GM10847 (cell line): ENCODE measurements around the gene UBE2E1.

Experiments used
- POLR2A ChIP-seq: IDR thresholded peaks from 2 replicates; pipeline ENCODE4 v1.6.1; 2011; ENCODE audit not compliant: insufficient read length; ENCODE audit errors: extremely low read depth

Gene UBE2E1

DNA sequence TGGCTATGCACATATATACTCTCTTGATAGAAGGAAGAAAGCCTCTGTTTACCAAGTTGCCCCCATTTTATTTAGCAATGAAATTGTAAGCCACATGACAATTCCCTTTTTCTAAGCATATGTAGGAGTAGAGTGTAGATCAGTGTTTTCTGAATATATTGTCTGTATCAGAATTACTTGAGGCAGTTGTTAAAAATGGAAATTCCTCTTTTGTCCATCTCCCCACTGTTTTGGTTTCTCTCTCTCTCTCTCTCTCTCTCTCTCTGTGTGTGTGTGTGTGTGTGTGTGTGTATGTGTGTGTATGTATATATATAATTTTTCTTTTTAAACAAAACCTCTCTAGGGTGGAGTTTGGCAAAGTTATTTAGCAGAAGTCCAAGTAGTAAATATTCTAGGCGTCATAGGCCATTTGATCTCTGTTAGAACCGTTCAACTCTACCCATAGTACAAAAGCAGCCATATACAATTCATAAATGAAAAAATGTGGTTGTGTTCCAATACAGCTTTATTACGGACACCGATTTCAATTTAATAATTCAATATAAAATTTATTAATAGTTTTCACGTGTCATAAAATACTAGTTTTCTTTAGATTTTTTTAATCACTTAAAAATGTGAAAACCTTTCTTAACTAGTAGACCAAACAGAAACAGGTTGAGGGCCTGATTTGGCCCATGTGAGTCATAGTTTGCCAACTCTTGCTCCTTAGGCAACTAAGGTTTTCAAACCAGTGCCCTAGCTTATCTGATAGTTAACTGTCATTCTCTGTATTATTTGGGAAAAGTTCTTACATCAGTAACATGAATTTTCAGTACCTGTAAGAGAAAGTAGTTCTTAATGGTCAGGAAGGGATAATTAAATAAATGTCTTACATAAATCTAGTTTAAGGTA is 39.8 kb downstream of the UBE2E1 start:
- no peak for TF ChIP-seq POLR2A

DNA sequence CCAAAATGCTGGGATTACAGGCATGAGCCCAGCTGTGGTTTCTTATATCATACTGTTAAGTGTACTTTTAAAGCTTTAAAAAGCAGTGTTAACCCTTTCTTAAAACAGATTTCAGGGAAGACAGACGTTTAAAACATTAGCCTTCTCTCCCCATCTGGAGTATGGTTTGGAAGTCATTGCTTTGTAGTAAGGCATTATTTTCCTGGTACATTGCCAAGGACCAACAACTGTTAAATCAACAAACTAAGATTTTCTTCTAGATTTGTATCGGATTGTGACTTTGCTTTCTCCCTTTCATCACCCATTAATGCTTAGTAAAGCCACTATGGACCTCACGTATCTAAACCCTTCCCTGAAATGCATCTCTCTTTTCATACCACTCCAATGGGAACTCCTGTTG is 50.5 kb downstream of the UBE2E1 start:
- TF ChIP-seq POLR2A: no peak

DNA sequence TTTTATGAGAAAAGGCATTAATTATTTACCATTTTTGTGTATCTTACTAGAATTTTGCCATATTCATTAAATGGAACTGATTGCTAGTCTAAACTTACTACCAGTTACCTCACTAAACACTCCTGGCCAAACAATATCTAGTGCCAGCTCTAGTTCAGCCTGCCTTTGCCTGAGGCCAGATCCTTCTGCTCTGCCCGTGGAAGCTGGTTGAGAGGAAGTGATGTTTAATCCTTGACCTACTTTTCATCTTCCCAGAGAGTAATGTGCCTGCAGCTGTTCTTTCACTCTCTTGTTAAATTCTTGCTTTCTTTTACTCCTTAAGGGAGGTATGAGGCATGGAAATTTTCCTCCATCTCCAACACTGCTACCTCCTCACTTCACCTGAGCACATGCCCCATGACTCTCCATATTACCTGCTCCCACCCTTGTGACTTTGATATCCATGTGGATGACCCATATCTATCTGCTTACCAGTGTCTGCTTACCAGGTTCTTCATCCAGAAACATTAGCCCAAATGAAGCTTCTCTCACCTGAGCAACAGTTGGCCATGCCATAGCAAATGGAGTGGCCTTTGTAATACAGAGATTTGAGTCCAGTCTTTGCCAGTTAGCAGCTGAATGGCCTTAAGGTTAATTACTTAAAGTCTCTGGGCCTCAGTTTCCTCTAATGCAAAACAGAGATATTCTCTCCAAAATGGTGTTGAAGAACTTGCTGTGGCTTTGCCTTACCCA is 53.4 kb downstream of the UBE2E1 start:
- TF ChIP-seq POLR2A: no peak

DNA sequence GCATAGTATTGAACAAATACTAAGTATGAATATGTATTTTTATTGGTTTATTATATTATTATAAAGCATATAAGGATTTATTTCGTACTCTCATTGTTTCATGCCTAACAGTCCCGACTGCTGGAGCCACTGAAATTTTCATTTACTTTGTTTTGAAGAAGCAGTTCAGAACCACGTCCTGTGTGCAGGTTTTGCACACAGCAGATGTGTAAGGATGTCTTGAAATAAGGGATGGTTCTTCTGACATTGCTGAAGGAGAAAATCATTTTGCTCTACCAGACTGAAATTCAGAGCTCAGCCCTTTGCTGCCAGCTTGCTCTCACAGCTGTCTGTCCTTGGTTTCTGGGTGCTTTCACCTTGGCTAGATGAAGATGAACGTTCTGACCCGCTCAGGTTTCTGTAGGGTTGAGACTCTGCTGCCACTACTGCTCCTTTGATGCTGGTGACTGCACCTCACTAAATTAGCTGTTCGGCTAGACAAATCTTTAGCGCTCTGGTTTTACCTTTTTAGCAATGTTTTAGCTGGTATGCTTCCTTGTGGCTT is 54.2 kb downstream of the UBE2E1 start:
- no peak for TF ChIP-seq POLR2A

DNA sequence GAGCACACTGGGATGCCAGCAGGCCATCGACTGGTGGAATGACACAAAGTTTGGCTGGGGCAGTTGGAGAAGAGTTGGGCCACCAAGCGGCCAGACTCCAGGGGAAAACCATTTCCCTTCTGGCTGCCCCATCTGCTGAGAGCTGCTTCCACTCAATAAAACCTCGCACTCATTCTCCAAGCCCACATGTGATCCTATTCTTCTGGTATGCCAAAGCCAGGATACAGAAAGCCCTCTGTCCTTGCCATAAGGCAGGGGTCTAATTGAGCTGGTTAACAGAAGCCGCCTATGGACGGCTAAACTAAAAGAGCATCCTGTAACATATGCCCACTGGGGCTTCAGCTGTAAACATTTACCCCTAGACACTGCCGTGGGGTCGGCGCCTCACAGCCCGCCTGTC is 55.9 kb downstream of the UBE2E1 start:
- TF ChIP-seq POLR2A: no peak

DNA sequence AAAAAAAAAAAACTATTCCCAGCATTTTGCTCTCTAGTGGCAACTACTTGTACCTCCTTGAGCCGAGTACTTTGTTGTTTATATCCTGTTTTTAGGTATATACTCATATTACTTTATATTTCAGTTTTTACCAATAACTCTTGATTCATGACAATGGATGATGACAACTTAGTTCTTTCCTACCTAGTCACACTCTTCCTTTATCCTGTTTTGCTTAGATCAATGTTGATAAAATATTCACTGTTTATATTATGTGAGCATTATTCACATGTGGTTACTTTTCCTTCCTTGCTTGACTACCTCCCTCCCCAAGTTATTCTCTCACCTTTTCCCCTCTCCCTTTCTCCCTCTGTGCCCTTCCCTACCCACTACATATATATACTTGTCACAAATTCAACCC is 57.3 kb downstream of the UBE2E1 start:
- no peak for TF ChIP-seq POLR2A

DNA sequence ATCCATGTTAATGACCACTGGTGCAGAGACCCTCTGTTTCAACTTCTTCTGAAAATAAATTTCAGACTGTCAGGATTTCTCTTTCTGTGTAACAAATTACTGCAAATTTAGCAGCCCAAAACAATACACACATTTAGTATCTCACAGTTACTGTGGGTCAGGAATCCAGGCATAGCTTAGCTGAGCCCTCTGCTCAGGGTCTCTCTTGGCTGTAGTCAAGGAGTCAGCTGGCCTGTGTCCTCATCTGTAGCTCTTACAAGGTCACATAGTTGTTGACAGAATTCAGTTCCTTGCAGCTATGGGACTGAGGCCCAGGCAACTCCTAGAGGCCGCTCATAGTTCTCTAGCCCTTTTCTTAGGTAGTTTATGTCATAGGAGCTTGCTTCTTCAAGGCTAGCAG is 59.2 kb downstream of the UBE2E1 start:
- no peak for TF ChIP-seq POLR2A

DNA sequence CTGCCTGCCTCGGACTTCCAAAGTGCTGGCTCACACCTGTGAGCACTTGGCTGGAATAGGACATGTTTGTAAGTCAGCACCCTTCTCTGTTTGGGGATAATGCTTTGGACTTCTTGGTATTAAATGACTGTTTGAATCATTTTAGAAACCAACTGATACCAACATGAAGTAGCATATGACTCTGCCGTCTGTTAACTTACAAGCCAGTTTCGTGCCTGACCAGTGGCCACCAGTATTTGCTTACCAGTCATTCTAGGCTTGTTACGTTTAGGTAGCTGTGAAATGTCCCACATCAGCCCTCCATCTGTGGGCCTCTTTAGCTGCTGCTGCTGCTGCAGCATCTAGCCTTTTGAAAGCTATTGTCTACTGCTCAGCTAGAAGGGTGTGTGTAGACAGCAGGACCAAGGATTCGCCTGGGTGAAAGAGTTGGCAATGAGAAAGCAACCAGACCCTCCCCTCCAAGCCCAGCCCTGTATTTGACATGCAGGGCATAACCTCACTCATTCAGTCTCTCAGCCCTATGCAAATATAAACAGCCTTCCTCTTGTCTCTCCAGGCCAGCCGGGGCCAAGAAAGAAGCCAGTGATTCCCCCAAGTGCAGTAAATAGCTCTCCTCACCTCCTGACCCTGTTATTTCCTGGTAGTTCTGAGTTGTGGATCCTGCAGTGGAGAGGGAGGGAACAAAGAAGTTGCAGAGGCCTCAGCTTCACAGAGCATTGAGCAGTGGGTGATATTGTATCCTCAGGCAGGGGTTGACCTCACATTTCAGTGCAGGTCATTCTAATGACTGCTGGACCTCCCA is 60.0 kb downstream of the UBE2E1 start:
- TF ChIP-seq POLR2A: no peak

DNA sequence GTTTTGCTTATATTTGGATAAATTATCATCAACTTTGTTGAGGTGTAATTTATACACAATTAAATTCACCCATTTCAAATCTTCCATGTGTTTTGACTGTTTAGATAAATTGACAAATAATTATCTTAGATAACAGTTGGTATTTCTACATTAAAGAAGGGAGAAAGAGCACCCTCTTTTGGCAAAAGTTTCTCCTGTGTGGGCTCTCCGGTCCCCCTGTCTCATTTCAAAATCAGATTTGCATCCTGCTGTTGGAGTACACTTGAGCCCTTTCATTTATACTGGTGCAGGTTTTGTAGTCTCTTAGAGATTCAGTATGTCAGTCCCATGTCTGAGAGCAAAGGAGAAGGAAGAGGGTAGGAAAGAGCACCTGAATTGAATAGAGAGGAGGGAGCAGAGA is 61.6 kb downstream of the UBE2E1 start:
- TF ChIP-seq POLR2A: no peak

DNA sequence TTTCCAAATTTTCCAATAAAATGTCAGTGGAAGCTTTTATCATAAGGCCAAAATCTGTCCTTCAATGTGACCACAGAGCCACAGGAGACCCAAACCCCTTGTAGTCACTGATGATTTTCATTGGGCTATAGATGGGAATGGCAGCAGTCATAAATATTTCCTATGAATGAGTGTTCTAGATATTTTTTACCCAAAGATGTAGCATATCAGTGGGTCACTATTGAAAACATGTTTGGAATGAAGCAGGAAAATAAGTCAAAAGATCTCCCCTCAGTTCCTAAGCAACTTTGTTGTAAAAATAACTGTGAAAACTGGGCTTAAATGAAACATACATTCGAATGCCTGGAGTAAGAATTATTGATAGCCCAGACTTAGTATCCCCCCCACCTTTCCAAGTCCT is 62.1 kb downstream of the UBE2E1 start:
- TF ChIP-seq POLR2A: no peak

DNA sequence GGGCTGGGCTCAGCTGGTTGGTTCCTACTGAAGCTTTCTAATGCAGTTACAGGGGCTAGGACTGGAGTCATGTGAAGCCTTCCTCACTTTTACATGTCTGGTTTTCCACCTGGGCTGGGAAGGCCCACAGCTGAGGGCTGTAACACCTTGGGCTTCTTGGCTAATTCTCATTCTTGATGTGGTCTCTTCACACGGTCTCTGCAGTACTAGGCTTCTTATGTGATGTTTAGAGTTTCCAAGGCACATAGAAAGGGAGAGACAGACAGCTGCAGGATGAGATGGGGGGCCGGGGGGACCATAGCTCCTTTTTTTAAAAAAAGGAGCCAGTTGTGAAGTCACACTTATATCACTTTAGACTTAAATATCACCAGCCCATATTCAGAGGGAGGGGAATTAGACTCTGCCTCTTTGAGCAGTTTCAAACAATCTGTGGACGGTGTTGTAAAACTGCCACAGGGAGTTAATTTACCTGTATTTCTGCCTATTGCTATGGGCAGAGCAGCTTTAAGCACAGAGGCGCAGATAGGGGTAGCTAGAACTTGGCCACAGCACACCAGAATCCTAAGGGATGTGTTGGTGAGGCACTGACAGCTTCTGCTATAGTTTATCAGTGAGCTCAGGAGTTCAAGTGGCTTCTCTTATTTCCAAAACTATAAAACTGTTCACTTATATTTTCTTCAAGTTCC is 64.4 kb downstream of the UBE2E1 start:
- no peak for TF ChIP-seq POLR2A

DNA sequence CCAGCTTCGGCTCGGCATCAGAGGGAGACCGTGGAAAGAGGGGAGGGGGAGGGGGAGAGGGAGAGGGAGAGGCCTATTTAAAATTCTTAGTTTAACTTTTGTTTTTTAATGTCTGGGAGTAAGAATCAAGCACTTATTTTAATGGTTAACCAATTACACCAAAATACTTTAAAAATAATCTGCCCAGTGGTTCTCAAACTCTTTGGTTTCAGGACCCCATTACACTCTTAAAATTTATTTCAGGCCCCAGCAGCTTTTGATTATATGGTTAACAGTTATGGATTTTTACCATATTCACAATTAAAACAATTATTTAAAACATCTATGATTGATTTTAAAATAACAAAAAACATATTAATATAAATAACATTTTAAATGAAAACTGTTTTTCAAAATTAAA is 66.6 kb downstream of the UBE2E1 start:
- TF ChIP-seq POLR2A: no peak

DNA sequence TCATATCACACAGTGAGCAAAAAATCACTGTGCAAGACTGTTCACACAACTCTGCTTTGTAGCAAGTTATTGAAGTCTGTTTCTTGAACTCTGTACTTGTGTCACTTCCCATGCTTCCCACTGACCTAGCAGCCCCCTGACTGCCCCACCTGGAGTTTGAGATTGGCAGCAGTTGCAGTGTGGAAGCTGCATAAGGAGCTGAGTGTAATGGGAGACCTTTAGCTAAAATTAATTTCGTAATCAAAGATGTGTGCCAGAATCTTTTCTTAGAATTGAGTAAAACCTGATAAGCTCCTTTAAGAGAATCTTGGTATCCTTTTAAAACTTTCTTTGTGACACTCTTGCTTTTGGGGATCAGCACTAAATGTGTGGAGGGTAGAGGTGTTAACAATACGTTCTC is 68.2 kb downstream of the UBE2E1 start:
- no peak for TF ChIP-seq POLR2A

DNA sequence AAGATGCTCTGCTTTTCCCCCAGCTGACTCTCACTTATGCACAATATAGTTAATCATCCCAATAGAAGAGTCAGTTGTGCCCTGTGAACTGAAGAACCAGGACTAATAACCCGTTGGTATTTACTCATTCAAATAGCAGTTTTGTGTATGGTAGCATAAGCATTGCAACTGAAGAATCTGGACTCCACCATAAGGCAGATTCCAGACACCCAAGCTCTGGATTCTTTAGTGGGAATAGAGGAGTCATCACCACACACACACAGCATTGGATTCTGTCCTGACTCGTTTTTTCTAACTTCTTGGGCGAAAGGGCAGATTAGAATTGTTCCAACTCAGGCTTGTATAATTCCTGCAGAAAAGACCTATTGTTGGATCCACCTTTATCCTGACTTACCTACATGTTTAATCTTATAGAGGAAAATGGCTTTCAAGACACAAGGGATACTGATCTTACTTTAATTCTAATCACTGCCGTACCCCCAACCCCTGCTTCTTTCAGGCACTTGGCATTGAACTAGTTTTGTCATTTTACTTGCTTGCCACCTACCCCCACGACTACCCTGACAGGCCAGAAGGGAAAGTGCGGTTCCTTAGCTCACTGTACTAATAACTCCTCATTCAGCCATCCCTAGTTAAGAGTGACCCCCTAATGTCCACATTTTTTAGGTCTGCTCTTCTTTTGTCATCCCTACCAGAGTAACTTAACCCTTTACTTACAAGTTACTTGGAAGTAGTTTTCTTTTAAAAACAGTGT is 68.8 kb downstream of the UBE2E1 start:
- TF ChIP-seq POLR2A: no peak
